Measurements from ENCODE around the gene GRIA2.

Gene GRIA2

GRCh38 chr4:157270108-157270507 lies 49.6 kb downstream of the GRIA2 start:
- DNase-seq = peak; percentile 44

- DNase-seq = no peak
Observed at GRCh38 chr4:157270552-157270951, 50.0 kb downstream of the GRIA2 start.

- no peak for DNase-seq
Observed at GRCh38 chr4:157271166-157271869, 50.8 kb downstream of the GRIA2 start.

DNA sequence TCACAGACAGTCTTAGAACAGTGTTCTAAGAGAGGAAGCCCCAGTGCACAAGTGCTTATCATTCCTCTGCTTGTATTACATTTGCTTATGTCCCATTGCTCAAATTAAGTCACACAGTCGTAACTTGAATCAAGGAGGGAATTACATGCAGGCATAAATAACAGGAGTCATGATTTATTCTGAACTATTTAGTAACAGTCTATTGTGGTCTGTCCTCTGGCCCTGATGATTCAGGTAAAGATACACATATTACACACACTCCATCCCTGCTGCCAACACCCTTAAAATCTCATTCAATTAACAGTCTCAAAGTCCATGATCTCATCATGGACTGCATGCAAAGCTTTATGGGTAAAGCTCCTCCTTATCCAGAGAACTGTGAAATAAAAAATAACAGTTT lies 60.1 kb downstream of the GRIA2 start:
- no peak for DNase-seq

DNA sequence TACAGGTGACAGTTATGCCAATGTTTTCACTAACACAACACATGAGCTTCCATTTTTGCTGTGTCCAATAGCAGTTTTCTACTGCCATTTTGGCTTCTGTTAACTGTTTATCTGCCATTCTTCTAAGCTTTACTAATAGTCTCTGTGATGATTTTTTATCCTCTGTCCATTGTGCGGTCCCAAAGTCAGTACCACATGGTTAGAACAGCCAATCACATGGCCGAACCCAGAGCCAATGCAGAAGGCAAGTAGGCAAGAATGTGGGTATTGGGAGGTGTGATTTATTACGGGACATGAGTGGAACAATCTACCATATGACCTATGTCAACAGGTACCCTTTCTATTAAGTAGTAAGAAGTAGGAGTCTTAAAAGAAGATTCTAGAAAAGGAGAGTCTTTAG lies 61.5 kb downstream of the GRIA2 start:
- no peak for DNase-seq

DNA sequence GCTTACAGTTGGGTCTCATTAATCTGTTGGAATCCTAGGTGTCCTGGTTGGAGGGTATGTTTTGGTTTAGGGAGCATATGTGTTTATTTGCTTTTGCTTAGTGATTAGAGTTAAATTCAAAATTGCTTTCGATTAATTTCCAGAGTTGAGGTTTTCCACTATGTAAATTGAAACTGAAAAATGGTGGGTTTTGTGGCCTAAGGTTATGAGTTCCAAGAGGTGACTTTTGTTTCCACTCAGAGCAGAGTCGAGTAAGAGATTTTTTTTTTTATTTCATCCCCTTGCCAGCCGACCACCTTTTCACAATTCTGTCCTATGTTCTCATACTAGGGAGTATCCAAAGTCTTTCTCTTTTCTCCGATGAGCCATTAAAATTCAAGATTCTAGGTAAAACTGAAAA lies 66.9 kb downstream of the GRIA2 start:
- no peak for DNase-seq

GRCh38 chr4:157290622-157291021 lies 70.1 kb downstream of the GRIA2 start:
- no peak for DNase-seq

DNA sequence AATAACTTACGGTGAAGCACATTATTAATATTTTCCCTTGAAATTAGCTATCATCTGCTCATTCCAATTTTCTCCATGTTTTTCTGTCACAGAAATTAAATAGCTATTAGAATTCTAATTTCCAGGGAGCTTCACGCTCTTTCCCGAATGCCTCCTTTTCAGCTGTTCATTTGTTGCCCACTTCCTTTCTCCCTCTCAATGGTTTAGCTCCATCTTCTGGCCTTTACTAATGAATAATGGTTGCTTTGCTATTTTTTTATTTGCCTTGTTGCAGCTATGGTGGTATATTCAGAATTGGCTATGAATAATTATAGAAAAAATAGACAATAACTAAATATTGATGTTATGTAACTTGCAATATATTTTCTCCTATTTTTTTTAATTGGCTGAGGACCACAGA lies 70.5 kb downstream of the GRIA2 start:
- DNase-seq = no peak

GRCh38 chr4:157293673-157294072 lies 73.1 kb downstream of the GRIA2 start:
- DNase-seq = no peak

- DNase-seq = no peak
Observed at GRCh38 chr4:157294575-157294974, 74.0 kb downstream of the GRIA2 start.

DNA sequence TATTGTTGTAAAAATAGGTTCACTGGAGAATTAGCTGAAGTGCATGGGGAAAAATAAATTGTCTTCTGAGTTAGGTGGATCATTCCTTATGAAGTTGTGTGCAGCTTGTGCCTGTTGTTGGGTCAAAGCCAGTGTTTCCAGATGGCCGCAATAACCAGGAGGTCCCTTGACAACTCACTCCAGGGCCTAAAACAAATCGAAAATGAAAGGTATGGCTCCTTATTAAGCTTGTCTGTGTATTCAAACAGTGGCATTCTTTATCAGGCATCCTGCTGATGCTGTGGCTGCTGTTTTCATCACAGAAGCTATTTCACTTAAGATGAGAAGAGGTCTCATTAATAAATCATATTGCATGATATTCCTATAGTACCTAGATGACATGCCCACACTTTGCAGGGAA lies 80.2 kb downstream of the GRIA2 start:
- DNase-seq = peak; percentile 47

DNA sequence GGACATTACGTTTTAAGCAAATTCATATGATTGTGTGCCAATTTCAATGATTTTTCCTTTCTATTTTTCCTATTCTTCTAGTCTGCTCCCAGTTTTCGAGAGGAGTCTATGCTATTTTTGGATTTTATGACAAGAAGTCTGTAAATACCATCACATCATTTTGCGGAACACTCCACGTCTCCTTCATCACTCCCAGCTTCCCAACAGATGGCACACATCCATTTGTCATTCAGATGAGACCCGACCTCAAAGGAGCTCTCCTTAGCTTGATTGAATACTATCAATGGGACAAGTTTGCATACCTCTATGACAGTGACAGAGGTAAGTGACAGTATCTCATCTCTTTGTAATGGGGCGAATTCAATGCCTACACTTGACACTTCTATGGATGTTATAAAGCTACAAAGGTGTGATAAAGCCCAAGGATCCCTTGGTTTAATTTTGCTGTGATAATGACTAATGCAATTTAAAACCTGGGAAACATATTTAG lies 83.0 kb downstream of the GRIA2 start:
- no peak for DNase-seq

GRCh38 chr4:157304769-157305168 lies 84.2 kb downstream of the GRIA2 start:
- no peak for DNase-seq

DNA sequence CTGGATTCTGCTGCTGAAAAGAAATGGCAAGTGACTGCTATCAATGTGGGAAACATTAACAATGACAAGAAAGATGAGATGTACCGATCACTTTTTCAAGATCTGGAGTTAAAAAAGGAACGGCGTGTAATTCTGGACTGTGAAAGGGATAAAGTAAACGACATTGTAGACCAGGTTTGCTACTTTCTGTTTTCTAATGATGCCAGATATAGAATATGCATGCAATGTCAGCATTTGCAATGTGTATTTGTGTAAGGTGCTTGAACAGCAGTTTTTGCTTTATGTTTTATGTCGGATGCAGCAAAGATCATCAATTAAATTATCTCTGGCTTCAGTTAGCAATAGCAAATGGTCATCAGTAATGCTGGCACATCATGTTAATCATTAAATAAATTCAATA lies 92.2 kb downstream of the GRIA2 start:
- no peak for DNase-seq

- no peak for DNase-seq
Observed at GRCh38 chr4:157314906-157315305, 94.4 kb downstream of the GRIA2 start.

DNA sequence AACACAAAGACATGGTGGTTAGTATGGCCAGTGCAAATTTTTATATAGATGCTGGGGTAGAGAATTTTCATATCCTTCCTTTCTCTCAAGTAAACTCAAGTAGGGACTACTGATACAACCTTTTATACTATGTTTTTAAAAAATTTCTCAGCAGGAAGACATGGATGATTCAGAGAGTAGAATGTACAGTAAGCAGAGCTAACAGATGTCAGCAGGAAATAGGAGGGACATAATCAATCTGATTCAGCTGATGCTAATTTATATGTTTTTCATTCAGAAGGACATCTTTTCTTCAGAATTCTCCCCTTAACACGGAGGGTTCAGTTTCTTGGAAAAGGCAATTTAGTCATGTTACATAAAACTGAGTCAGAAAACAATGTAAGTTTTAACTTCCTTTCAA lies 95.4 kb downstream of the GRIA2 start:
- DNase-seq = no peak

GRCh38 chr4:157320092-157320491 lies 99.6 kb downstream of the GRIA2 start:
- DNase-seq = no peak

- no peak for DNase-seq
Observed at GRCh38 chr4:157327666-157328065, 107.1 kb downstream of the GRIA2 start.

DNA sequence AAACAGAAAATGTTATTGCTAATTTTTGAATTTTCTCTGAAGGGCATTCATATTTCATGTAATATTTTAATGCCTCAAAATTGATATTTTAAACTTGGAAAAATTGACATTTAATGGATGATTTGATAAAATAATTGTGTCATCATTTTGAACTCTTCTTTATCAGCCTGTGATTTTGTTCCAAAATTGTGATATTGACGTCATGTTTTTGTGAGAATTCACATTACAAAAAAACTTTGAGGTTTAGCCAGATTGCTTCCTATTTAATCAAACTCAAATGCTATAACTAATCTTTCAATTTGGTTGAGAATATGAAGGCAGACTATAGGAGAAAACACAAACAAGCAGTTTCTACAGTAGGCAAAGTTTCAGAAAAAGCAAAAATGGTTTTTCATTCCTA lies 137.4 kb downstream of the GRIA2 start:
- DNase-seq = no peak

- no peak for DNase-seq
Observed at GRCh38 chr4:157358439-157358838, 137.9 kb downstream of the GRIA2 start.

GRCh38 chr4:157358851-157359250 lies 138.3 kb downstream of the GRIA2 start:
- DNase-seq = no peak

DNA sequence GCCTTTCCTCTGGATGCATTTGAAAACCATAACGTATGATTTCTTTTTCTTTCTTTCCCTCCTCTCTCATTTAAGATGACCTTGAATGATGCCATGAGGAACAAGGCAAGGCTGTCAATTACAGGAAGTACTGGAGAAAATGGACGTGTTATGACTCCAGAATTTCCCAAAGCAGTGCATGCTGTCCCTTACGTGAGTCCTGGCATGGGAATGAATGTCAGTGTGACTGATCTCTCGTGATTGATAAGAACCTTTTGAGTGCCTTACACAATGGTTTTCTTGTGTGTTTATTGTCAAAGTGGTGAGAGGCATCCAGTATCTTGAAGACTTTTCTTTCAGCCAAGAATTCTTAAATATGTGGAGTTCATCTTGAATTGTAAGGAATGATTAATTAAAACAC lies 142.8 kb downstream of the GRIA2 start:
- no peak for DNase-seq

DNA sequence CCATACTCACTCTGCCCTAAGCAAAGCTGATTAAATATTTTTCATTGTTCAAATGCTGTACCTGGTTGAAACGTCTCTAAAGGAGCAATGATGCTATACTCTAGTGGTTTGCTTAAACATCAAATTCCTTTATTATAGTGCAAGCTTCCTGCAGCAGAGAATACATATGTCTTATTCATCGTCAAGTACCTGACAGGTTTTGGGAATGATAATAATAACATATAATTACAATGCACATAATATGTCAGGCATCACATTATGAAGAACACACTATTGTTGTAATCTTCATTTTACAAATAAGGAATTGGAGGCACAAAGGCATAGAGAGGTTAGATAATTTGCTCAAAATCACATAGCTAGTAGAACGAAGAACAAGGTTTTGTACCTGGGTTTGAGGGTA lies 151.6 kb downstream of the GRIA2 start:
- peak; percentile 23 for DNase-seq

DNA sequence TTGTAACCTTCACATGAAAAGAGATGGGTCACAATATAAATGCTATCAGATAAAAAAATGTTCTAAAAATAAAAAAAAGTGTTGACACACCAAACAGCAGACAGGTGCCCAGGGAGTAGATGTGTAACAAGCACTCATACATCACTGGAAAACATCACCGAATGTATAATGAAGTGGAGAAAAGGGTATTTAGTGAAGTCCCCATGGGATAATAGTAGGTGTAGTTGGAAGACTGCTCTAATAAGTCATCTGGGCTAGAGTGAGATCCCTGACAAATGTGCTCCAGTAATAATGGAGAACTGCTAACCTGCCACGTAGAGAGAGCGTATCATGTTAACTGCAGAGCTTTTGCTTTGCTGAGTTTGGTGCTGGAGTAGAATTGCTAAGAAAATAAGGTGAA lies 152.0 kb downstream of the GRIA2 start:
- DNase-seq = no peak

DNA sequence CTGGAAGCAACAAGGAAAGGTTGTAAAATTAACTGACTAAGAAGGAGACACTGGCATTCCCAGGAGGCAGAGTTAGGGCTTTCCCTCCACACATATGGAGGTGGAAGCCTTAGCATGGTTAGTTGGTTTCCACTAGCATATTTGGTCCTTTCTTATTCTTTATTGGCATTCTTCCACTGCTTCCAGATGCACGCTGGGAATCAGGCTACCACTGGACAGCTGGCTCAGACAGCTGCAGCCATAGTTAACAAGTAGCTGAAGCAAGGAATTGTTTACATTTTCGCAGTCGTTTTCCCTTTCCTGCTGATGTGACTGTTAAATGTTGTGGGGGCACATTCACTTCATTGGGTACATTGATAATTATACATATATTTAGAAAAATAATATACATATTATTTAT lies 169.2 kb downstream of the GRIA2 start:
- peak; percentile 39 for DNase-seq

Measured in COR-L47 (cell line).